Amniotic stem cell (primary cell): Measurements from ENCODE around the gene MYO5A.
A peak's percentile ranks its signal among the peaks of the same experiment; 100 is the strongest.
"Not testable (repeated sequence)": the region's sequence is repeated elsewhere in the genome, so short reads cannot be mapped to it uniquely, and the experiment has no call there.

Experiments used
- DNase-seq: peaks from one replicate; lab custom pipeline; 2025; lab: John Stamatoyannopoulos, UW

The MYO5A gene

DNA sequence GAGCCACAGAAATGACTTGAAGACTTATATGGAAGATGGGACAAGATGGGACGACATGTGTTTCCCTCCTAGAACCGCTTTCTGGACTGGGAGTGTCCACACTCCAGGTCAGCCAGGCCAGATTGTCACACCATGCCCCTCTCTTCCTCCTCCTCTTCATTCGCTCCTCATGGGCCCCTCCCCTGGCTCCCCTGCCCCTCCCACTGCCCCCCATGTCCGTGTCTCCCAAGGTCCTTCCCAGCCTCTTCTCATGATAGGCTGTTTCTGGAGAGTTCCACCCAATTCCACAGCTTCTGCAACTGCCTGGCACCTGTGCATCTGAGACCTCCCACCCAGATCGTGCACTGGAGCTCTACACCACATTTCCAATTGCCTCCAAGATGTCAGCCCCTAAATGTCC lies 239.7 kb downstream of the MYO5A start:
- no peak for DNase-seq

DNA sequence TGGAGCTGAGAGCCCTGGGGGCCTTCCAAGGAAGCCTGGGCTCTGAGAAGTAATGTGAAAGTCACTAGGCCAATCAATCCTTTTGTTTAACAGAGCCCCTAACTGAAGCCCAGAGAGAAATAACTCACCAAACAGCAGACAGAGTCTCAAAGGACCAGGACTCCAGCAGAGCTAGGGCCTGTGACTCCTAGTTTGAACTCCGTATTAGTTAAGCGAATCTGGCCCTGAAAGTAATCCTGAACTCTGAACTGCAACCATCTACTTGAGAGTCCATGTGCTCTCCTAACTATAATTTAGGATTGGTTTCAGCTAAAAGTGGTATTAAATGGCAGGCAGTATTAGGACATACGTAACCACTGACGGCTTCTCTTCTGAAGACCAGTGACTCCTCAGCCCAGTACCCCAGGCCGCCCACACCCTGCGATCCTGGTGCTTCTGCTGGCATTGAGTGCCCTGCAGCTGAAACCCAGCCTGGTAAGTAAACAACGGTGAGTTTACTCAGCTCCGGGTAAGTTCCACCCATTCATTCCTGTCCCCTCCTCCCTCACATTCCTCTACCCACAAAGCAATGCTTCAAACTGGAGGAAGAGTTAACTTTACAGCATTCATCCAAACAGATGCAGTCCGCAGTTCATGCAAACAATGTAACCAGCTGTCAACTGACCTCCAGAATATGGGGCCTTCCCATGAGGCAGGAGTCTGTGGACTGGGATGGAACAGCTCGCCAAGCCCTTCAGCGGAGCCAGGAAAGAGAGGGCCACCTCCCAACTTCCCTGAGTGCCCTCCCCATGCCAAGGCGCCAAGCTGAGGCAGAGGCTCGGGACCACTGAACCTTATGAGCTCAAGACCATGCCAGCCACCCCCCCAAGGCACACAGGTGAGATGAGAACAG lies 240.4 kb downstream of the MYO5A start:
- no peak for DNase-seq

DNA sequence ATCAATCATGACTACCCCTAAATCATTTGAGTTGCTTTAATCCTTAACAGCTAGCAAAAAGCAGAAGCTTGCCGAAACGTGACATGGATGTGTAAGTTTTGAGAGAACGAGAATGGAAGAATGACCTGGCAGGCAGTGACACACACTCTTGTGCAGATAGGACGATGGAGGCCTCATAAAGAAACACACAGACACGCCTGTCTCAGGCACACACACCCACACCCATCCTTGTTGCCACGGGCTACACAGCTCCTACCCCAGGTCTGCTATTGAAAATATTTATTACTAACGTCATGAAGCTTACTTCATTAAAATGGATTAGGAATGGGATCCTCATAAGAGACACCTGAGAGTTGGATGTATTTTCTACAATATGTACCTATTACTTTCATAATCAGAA lies 241.6 kb downstream of the MYO5A start:
- no peak for DNase-seq

DNA sequence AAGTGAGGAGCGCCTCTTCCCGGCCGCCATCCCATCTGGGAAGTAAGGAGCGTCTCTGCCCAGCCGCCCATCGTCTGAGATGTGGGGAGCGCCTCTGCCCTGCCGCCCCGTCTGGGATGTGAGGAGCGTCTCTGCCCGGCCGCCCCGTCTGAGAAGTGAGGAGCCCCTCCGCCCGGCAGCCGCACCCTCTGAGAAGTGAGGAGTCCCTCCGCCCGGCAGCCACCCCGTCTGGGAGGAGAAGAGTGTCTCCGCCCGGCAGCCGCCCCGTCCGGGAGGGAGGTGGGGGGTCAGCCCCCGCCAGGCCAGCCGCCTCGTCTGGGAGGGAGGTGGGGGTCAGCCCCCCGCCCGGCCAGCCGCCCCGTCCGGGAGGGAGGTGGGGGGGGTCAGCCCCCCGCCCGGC lies 242.7 kb downstream of the MYO5A start:
- not testable (repeated sequence) for DNase-seq

DNA sequence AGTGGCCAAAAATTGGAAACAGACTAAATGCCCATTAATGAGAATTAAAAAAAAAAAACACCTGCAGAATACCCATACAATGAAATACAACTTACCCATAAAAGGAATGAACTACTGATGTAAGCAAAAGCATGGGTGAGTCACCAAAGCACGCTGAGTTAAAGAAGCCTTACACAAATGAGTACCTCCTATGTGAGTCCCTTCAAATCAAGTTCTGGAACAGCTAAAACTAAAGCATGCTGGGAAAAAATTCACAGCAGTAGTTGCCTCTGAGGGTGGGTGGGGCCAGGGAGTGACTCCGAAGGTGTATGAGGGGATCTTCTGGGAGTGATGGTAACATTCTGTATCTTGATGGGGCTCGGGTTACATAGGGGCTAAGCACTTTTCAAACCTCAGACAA lies 244.5 kb downstream of the MYO5A start:
- DNase-seq, result no peak

DNA sequence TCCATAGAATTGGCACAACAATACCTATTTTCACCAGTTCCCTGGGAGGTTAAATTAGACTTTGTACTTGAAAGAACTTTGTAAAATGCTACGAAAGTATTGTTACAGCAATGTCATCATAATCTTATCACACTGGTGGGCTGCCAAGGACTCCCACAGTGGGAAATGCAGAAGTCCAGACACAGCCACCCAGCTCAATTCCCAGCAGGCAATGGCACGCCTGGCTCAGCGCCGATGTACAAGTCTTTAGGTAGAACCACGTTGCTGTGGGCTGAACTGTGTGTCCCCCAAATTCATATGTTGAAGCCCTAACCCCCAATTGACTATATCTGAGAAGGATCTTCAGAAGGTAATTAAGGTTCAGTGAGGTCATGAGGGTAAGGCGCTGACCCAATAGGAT lies 245.4 kb downstream of the MYO5A start:
- no peak for DNase-seq

DNA sequence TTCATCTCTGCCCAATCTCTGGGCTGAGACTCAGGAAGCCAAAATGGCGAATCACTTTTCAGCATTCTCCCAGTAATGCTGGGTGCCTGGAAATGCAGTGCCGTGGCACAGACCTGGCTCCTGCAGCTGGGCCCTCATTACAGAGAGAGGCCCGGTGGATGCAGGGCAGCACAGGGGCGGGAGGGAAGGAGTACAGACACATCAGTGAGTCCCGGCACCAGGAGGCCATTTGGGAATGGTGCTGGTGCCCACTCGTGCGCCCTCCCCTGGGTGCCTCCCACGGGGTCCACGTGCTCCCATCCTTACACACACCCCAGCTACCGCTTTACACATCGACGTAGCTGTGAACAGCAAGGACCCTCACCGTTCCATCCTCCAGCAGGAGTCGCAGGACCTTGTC lies 246.3 kb downstream of the MYO5A start:
- no peak for DNase-seq

DNA sequence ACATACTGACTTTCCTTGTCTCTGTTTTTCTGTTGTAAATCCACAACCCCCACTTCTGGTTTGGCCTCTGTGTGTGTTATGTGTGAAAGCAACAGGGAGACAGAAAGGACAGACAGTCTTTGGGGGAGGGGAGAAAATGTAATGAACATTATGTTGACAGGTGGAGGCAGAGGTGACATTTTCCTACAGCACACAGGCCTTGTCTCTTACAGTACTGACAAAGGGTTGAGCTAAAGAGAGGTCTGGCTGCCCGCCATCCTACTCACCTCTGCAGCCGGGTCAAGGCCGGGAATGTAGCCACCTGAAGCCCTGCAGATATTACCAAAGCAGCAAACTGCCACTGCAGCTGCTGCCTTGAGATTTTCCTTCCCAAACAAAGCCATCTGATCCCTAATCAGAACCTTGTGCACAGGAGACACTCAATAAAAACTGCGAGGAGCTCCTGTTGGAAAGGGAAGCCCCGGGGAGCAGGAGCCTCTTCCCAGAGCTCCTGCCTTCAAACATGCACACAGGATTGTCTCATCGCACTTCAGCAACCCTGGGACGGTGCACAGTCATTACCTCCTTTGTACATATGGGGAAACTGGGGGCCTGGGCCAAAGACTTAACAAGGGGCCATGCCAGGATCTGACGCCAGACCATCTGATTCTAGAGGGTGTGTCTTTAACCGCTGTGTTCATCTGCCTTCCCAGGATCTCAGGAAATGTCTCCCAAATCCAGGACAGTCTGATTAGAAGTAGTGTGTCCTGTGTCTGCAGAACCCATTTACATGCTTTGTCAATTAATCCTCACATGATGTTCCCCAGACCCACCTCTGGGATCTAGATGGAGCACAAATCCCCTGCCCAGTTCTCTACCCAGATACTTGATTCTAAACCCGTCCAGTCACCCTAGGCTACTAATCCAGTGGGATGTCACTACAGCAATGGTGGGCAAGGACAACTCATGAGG lies 247.3 kb downstream of the MYO5A start:
- no peak for DNase-seq

DNA sequence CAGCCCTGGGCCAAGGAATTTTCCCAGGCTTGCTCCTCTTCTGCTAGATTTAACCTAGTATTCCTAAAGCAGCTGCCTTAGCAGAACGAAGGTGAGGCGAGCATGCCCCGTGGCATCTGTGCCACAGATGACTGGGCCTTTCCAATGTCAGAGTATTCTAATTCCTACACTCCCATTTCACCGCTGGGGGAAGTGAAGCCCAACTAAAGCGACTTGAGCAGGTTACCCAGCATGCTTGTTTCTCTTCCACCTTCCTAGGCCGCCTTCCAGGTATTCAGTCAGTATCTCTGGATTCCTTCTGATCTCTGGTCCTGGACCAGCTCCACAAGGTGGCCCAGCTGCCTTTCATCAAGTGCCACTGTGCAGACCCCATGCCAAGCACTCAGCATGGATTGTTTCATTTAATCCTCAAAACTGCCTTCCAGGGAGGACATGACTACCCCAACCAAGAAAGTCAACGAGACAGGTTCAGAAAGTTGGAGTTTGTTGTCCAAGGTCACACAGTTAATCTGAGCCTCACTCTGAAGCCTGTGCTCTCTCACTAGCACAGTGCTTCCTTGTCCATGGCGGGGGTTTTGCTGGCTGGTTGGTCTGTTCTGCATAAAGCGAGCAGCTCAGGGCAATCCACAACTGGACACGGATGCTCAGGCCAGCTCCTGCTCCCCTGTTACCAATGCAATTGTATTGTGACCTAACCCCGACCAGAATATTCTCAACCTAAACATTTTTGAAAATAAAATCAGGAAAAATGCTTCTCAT lies 248.2 kb downstream of the MYO5A start:
- DNase-seq, result no peak

DNA sequence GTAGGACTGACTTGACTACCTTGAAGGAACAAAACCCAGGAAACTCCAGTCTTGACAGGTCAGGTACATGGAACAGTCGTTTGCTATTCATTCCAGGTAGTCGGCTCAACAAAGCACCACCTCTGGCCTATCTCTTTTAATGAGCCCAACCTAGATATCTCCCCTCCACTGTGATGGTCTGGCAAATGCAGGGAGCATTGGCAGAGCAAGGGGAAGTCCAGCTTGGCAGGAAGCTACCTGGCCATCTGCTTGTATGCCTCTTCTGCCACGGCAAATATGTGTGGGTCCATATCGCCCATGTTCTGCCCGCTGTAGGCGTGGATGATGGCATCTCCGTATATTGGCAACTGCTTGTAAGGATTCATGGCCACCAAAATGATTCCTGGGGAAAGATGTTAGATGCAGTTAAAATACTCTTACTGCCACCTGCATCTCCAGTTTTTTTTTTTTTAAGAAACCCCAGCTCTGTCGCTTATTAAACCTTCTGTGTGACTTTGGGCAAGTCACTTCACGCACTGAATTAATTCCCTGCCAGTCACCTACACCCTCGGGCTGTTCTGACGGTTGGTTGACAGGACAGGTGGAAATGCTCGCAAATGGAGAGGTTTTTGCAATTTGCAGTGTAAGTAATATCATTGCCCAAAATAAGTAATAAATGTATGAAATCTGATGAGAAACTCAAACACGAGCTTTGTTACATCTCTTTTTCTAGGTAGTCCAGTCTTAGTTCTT lies 249.9 kb downstream of the MYO5A start:
- DNase-seq, result no peak

DNA sequence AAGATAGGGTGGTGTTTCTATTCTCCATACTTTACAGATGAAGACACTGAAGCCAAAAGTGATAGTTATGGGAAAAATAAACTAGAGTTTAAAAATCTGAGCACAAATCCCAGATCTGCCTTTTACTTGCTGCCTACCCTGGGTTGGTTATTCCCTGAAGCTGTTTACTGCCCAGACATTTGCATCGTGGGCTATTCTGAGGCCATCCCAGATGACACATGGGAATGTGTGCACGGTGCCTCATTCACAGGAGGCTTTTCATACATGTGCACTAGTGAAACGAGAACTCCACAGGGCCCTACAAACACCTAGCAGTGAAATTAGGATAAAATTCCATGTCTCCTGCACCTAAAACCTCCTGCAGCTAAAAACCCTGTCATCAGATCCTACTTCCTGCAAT lies 250.5 kb downstream of the MYO5A start:
- DNase-seq, result no peak

DNA sequence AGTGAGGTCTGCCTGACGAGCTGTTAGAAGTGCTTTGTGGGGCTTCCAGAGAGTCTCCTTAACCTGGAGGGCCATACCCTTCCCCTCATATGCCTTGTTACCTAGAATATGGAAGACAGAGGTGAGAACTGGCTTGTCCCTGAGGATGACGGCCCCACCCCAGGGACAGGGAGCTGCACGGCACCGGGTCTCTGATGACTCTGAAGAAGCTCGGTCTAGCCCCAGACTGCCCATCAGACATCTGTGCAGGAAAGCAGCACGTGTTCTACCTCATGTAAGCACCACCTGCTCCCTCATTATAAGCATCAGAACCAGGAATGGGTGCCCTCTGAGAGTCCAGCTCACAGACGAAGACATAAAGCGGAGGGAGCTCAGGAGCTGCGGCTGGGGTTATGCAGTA lies 251.1 kb downstream of the MYO5A start:
- DNase-seq, result no peak

DNA sequence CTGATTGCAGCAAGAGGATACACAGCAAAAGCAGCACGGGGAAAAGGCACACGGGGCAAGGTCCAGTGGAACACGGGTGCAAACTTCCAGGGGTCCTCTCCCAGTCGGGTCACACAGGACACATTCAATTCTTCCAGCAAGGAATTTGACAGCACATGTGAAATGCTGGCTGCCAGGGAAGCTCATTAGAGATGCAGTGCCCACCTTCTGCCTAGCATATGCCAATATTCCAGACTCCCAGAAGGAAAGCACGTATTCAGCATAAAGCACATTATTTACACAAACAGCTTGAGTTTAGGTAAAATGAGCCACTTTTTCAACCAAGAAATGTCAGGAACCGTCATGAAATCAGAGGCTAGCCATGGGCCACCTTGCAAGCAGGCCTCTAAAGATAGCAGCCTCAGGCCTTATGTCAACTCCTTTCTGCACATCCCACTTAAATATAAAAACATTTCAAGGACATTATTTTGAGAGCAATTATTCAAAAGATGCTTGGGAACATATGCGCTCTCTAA lies 252.4 kb downstream of the MYO5A start:
- DNase-seq, result no peak

DNA sequence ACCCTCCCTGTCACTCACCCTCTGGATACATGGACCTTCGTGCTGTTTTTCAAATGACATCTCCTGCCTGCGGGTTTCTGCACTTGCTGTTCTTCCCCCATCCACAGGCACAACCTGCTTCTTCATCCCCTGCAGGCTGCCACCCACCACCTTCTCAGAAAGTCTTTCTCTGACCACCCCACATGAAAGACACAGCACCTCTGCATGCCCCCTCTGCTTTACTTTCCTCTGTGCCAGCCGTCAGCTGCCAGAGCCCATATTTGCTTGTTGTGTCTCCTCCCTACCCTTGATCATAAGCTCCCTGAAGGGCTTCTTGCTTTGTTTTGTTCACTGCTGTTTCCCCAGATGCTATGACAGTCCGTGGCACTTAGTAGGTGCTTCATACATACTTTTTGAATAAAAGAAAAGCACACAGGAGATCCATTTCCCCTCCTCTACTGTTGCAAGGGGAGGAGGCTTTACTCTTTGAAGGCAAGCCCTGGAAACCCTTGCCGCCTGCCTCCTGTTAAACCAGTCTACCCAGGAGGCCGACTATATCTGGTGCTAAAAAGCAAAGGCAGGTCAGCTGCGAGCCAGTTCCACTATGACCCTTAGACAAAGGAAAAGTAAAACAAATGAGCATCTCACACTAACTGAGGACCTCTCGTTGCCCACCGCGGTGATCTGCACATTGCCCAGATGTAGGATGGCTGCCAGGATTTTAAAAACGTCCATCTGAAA lies 265.0 kb downstream of the MYO5A start:
- no peak for DNase-seq

DNA sequence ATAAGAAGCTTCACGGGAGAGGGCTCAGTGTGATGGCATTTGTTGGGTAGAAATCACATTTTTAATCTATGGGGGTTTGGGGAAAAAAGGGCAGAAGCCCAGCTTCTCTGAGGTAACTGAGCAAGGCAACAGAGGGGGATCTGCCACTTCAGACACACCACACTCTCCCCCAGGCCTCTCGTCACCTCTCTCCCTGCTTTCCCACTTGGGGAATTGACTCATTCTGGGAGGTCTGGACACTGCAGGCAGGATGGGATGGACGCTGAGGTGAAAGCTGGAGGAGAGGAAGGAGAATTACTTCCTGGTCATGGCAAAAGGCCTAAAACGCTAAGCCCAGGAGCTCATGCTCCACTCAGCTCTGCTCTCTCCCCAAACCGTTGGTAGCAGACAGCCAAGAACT lies 266.3 kb downstream of the MYO5A start:
- DNase-seq, result no peak

DNA sequence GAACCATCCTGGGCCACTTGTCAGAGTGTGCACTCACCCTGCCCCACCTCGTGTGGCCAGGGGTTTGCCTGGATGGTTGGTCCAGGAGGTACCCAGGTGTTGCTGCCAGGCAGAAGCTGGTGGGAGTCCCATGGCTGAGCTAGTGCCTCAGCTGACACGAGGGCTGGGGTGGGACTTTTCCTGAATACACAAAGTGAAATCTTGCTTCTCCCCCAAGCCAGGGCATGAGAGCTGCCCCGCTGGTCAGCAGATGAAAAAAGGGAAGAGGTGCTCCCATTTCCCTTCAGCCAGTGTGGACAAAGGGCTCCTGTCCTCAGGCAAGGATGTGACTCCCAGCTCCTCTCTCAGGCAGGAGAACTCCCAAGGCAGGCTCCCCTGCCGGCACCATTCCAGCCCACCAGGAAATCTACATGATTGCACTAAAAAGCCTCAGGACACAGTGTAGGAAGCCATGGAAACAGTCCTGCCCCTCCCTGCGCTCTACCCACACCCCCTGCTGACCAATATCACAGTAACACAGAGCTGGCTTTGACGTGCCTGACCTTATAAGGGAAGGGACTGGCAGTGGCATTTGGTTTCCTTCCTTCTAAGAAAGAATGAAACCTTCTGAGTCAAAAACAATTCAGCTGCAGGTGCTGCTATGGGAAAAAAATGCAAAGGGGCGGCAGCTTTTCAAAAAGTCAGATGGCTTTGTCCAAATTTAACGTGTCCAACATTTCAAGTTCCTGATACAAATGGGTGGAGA lies 267.0 kb downstream of the MYO5A start:
- DNase-seq, result peak; percentile 48

DNA sequence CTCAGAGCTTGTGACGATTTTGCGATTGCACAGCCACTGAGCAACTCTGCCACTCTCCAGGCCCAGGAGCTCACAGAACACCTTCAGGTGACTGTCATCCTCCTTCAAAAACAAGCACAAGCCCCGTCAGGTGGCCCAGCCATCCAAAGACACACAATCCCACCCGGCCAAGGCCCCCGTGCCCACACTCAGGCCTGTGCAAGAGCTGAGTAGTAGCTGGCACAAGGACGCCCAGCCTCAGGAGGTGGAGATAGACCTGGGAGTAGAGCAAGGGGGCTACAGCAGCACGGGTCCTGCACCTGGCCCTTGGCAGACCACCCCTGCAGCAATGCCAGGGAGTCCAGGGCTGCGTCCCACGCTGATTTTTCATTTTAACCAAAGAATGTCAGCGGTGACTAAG lies 267.7 kb downstream of the MYO5A start:
- no peak for DNase-seq

DNA sequence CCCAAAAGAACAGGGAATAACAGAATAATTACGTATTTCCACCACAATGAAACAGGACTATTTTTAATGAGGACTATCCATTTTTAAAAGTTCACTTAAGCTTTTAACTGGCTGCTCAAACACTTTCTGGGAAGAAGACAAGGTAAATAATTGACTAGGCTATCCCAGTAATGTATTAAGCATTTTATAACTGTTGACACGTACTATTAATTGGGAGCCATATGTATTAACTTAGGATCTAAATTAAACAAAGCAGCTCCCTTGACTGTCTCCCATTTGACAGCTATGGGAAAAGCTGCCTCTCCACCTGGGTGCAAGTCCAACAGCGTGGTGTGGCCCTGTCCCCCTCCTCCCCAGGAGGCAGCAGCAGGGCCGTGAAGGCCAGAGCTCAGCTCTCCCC lies 269.2 kb downstream of the MYO5A start:
- no peak for DNase-seq

DNA sequence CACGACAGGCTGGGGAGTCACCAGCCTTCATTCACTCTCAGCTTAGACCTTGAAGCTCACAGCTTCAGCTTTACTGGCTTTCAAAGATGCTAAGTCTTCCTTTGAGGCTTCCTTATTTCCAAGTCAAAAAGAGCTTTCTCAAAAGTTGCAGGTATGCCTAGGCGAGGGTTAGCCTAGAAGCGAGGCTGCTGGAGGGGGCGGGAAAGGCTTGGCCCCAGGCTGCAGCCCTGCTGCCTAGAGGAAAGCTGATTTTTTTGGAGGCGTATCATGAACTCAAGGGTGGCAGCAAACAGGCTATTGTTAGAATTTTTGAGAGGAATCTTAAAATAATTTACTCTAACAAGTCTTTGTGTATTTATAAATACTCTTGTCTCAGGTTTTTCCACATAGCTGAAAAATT lies 270.2 kb downstream of the MYO5A start:
- no peak for DNase-seq

DNA sequence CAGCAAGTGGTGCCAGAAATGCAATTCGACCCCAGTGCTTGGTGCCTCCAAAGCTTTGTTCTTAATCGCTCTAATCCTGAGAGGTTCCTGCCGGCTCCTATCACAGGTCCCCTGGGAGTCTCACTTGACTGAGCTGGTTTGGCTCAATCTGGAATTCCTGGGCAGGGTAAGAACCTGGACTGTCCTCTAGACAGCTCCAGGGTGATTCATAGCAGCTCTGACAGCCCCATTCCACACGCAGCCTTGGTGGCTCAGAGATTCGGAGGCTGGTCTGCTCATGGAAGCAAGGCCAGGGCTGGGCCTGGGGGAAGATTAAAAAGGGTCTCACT lies 271.0 kb downstream of the MYO5A start:
- no peak for DNase-seq
